Mesenchymal stem cell (in vitro differentiated cells and primary cell): ENCODE data around the gene C11orf58.

Source experiments
- DNase-seq: peaks from one replicate; pipeline ENCODE4 v3.0.0-alpha.2; 2013
- H2AFZ ChIP-seq: one replicate; pipeline ENCODE4 v1.6.1; 2013; ENCODE audit warnings: low read depth, mild to moderate bottlenecking, control low read depth, inconsistent platforms, low read length, moderate library complexity
- H2AK5ac ChIP-seq: 2 replicates; pipeline ENCODE4 v1.6.1; 2013; ENCODE audit warnings: low read length, moderate library complexity, mild to moderate bottlenecking, inconsistent platforms; ENCODE audit not compliant: severe bottlenecking
- H2BK120ac ChIP-seq: one replicate; pipeline ENCODE4 v1.6.1; 2013; ENCODE audit warnings: low read depth, mild to moderate bottlenecking, inconsistent platforms, low read length, moderate library complexity
- H2BK12ac ChIP-seq, 2 experiments: one replicate each; pipeline ENCODE4 v1.6.1; 2013; ENCODE audit warnings: inconsistent platforms in 2 of 2, low read length in 2 of 2, mild to moderate bottlenecking in 2 of 2, moderate library complexity in 2 of 2, control low read depth in 1 of 2
- H2BK15ac ChIP-seq: one replicate; pipeline ENCODE4 v1.6.1; 2013; ENCODE audit warnings: mild to moderate bottlenecking, low read depth, inconsistent platforms; ENCODE audit not compliant: poor library complexity, severe bottlenecking
- H2BK5ac ChIP-seq: 2 replicates; pipeline ENCODE4 v1.6.1; 2013; ENCODE audit warnings: low read depth, mild to moderate bottlenecking, low read length, control low read depth, inconsistent platforms; ENCODE audit not compliant: poor library complexity, severe bottlenecking
- H3K14ac ChIP-seq, 2 experiments: one replicate each; pipeline ENCODE4 v1.6.1; 2013; ENCODE audit warnings: inconsistent platforms in 2 of 2, low read length in 2 of 2, control low read depth in 1 of 2, mild to moderate bottlenecking in 1 of 2, moderate library complexity in 1 of 2
- H3K18ac ChIP-seq, 2 experiments: one replicate each; pipeline ENCODE4 v1.6.1; 2013; ENCODE audit warnings: inconsistent platforms in 2 of 2, low read length in 2 of 2, control low read depth in 1 of 2, low read depth in 1 of 2, mild to moderate bottlenecking in 1 of 2
- H3K23ac ChIP-seq, 2 experiments: one replicate each; pipeline ENCODE4 v1.6.1; 2013; ENCODE audit warnings: inconsistent platforms in 2 of 2, low read length in 2 of 2, mild to moderate bottlenecking in 2 of 2, moderate library complexity in 2 of 2, control low read depth in 1 of 2
- H3K27ac ChIP-seq: 2 replicates; pipeline ENCODE4 v1.5.1; 2013; ENCODE audit warnings: mild to moderate bottlenecking, moderate library complexity, low read length, control low read depth, inconsistent platforms; ENCODE audit not compliant: poor library complexity, severe bottlenecking
- H3K27me3 ChIP-seq, 2 experiments: 2 replicates each; pipeline versions ENCODE4 v1.6.1 to v1.7.0; 2013; ENCODE audit warnings: low read length in 2 of 2, mild to moderate bottlenecking in 2 of 2, moderate library complexity in 2 of 2, control low read depth in 1 of 2, inconsistent platforms in 1 of 2; ENCODE audit not compliant: control insufficient read depth in 1 of 2, insufficient read depth in 1 of 2
- H3K36me3 ChIP-seq, 2 experiments: 2 replicates each; pipeline versions ENCODE4 v1.6.1 to v1.7.0; 2013; ENCODE audit warnings: low read length in 2 of 2, control low read depth in 1 of 2, inconsistent platforms in 1 of 2, low read depth in 1 of 2, mild to moderate bottlenecking in 1 of 2; ENCODE audit not compliant: insufficient read depth in 2 of 2, control insufficient read depth in 1 of 2
- H3K4ac ChIP-seq, 2 experiments: one replicate each; pipeline ENCODE4 v1.6.1; 2013; ENCODE audit warnings: inconsistent platforms in 2 of 2, low read length in 2 of 2, mild to moderate bottlenecking in 2 of 2, moderate library complexity in 2 of 2, control low read depth in 1 of 2, low read depth in 1 of 2
- H3K4me1 ChIP-seq: 2 replicates; pipeline ENCODE4 v1.6.1; 2013; ENCODE audit warnings: low read depth, low read length, control low read depth; ENCODE audit not compliant: control insufficient read depth, insufficient read depth
- H3K4me2 ChIP-seq: 2 replicates; pipeline ENCODE4 v1.6.1; 2013; ENCODE audit warnings: low read length, mild to moderate bottlenecking, inconsistent platforms; ENCODE audit not compliant: poor library complexity, severe bottlenecking
- H3K4me3 ChIP-seq, 2 experiments: 2 replicates each; pipeline versions ENCODE4 v1.5.1 to v1.7.0; 2013; ENCODE audit warnings: low read length in 2 of 2, mild to moderate bottlenecking in 2 of 2, control low read depth in 1 of 2, low read depth in 1 of 2; ENCODE audit not compliant: insufficient read depth in 1 of 2
- H3K79me1 ChIP-seq: replicated peaks from 2 replicates; pipeline ENCODE4 v1.6.1; 2013; ENCODE audit warnings: mild to moderate bottlenecking, control low read depth, low read length, inconsistent platforms; ENCODE audit not compliant: poor library complexity, severe bottlenecking
- H3K9ac ChIP-seq: 2 replicates; pipeline ENCODE4 v1.7.0; 2013; ENCODE audit warnings: mild to moderate bottlenecking, low read length, moderate library complexity
- H3K9me3 ChIP-seq: 2 replicates; pipeline ENCODE4 v1.7.0; 2013; ENCODE audit warnings: mild to moderate bottlenecking, low read length; ENCODE audit not compliant: control insufficient read depth
- H4K8ac ChIP-seq: one replicate; pipeline ENCODE4 v1.6.1; 2013; ENCODE audit warnings: inconsistent platforms, mild to moderate bottlenecking, low read length, moderate library complexity
- H4K91ac ChIP-seq: one replicate; pipeline ENCODE4 v1.6.1; 2013; ENCODE audit warnings: mild to moderate bottlenecking, low read length, inconsistent platforms
- WGBS: methylation state at CpG from one replicate; pipeline ENCODE4 v1.1.7; 2013; ENCODE audit warnings: mixed read lengths; 5-methylcytosine and 5-hydroxymethylcytosine counted together

The C11orf58 gene

DNA sequence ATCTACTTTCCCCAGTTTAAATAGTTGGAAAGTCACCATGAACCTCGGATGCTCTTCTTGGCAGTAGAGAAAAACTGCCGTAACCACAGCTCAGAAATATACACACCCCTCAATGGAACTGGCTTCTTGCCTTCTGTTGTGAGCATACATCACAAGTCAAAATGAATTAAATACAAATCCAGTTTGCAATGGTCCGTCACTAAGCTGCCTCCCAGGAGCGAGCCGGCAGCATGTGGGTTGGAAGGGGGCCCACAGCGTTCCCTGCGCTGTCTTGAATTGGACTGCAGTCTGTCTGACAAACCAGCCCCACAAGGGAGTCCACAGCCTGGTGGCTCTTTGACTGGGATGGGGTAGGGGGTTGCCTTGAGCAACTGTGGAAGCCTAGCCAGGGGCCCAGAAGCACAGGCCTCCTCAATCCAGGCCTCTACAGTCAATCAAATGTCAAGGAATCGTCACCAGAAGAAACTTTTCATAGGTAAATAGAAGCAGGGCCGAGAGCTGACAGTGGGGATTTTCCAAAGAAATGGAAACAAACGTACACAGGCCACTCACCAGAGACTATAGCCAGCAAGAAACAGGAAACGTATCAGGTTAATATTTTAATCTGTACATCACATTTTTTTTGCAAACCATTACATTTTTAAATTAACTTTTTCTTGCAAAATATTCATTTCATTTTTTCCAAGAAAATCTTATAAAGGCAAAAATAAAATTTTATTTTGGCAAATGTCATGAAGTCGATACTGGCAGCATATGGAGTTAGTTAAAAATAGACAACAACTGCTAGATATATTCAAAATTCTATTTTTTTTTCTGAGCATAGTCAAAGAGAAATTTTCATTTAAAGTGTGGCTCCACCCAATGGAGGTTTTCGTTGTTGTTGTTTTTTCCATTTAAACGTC lies 38.5 kb downstream of the C11orf58 start:
- no peak overlapping the region for H2BK12ac ChIP-seq
- H2BK5ac ChIP-seq, result no peak overlapping the region
- no peak overlapping the region for H2BK120ac ChIP-seq
- no peak overlapping the region for H3K23ac ChIP-seq
- no peak for DNase-seq
- WGBS, result 91% methylated on average over 11 of the region's 14 CpGs
- H3K9me3 ChIP-seq, result no peaks in the 10 kb centered on the region
- no peak overlapping the region for H3K14ac ChIP-seq
- no peaks in the 10 kb centered on the region for H3K36me3 ChIP-seq
- H3K79me1 ChIP-seq, result no peaks in the 10 kb centered on the region
- H3K4me2 ChIP-seq, result no peak overlapping the region
- no peak overlapping the region for H2BK15ac ChIP-seq
- no peak overlapping the region for H4K8ac ChIP-seq
- H3K4ac ChIP-seq, result no peak overlapping the region
- H3K27ac ChIP-seq, result no peak overlapping the region
- no peak overlapping the region for H3K4me3 ChIP-seq
- no peak overlapping the region for H2AK5ac ChIP-seq
- H3K27me3 ChIP-seq, result peaks cover 16 to 34% of the 10 kb centered on the region in 2 experiments
- no peak overlapping the region for H4K91ac ChIP-seq
- H3K4me1 ChIP-seq, result no peaks in the 10 kb centered on the region
- no peak overlapping the region for H3K18ac ChIP-seq
- H3K9ac ChIP-seq, result no peak overlapping the region
- H2AFZ ChIP-seq, result no peak overlapping the region

DNA sequence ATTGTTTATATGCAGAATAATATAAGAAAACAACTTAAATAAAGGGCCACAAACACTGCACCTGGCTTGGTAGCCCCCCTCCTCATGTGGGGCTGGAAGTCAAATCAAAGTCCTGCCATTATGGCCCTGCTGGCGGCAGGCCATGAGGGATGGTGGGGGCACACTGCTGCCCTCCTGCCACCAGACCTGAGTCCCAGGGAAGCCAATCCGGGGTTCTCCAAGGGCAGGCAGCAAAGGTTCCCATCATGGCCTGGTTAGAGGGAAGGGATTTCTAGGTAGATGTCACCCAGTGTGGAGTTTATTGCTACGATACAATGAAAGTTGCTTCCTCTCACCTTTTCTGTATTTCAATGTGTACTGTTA lies 39.1 kb downstream of the C11orf58 start:
- no peak overlapping the region for H3K4me3 ChIP-seq
- H3K4ac ChIP-seq, result no peak overlapping the region
- no peaks in the 10 kb centered on the region for H3K9me3 ChIP-seq
- H4K91ac ChIP-seq, result no peak overlapping the region
- H3K4me2 ChIP-seq, result no peak overlapping the region
- no peak overlapping the region for H4K8ac ChIP-seq
- H2BK5ac ChIP-seq, result no peak overlapping the region
- no peak overlapping the region for H3K9ac ChIP-seq
- no peak overlapping the region for H2BK120ac ChIP-seq
- H3K36me3 ChIP-seq, result peaks cover 0 to 3% of the 10 kb centered on the region in 2 experiments
- no peak overlapping the region for H3K18ac ChIP-seq
- no peaks in the 10 kb centered on the region for H3K79me1 ChIP-seq
- 80% methylated on average over 3 of the region's 3 CpGs for WGBS
- H3K14ac ChIP-seq, result no peak overlapping the region
- no peak overlapping the region for H2BK15ac ChIP-seq
- no peak for DNase-seq
- no peak overlapping the region for H2AFZ ChIP-seq
- H3K23ac ChIP-seq, result no peak overlapping the region
- H3K27me3 ChIP-seq, result peaks cover 16 to 36% of the 10 kb centered on the region in 2 experiments
- no peak overlapping the region for H2BK12ac ChIP-seq
- no peak overlapping the region for H3K27ac ChIP-seq
- H2AK5ac ChIP-seq, result no peak overlapping the region
- peaks cover under 1% of the 10 kb centered on the region for H3K4me1 ChIP-seq

DNA sequence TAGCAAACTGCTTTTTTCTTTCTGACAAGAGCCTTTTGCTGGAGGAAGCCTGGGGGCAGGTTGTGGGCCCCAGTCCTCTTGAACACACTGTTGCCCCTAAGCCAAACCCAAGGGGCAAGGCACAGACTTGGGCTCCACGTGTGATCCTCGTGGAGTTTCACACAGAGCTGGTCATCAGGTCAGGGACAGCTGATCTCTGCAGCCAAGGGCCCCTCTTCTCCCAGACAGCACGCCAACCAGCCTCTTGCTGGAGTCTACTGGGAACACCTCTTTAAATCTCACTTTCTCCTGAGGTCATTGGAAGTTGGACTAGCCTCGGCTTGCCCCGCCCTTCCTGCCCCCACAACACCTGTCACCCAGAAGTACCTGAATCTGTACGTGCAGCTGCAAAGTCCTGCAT lies 39.8 kb downstream of the C11orf58 start:
- Histone ChIP-seq H3K36me3 (peaks cover 0 to 7% of the 10 kb centered on the region in 2 experiments), H4K91ac (no peak overlapping the region), H3K4ac (no peak overlapping the region), H2BK5ac (no peak overlapping the region), H2AFZ (no peak overlapping the region), H3K27me3 (peaks cover 11 to 29% of the 10 kb centered on the region in 2 experiments), H3K18ac (no peak overlapping the region), H3K4me1 (peaks cover 2% of the 10 kb centered on the region), H3K27ac (no peak overlapping the region), H2BK120ac (no peak overlapping the region), H3K23ac (peak overlapping the region in 1 of 2 experiments; percentile 14), H2BK12ac (no peak overlapping the region), H2AK5ac (no peak overlapping the region), H4K8ac (no peak overlapping the region), H3K14ac (no peak overlapping the region), H3K4me3 (no peak overlapping the region), H3K4me2 (no peak overlapping the region), H3K79me1 (no peaks in the 10 kb centered on the region), H2BK15ac (no peak overlapping the region), H3K9ac (no peak overlapping the region), H3K9me3 (no peaks in the 10 kb centered on the region)
- WGBS, result 81% methylated on average over 5 of the region's 6 CpGs
- no peak for DNase-seq

DNA sequence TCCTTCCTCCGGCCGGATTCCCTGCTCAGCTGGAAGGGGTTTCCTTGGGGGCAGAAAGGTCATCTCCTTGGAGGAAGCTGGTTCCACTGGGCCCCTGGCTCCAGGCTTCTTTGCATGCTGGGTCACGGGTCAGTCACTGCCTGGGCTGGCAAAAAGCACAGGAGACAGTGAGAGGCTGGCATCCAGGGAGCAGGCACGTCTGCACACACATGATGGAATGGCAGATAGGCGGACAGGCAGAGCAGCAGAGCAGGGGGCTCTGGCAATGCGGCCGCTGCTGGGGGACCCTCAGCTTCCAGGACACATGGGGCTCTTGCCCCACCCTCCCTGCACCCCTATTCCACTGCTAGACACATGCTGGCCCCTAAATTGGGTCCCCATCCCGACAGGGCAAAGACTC lies 40.4 kb downstream of the C11orf58 start:
- Histone ChIP-seq H3K4ac (no peak overlapping the region), H2BK5ac (no peak overlapping the region), H2AK5ac (no peak overlapping the region), H2BK15ac (no peak overlapping the region), H3K27ac (no peak overlapping the region), H2BK12ac (no peak overlapping the region), H3K9ac (no peak overlapping the region), H4K8ac (no peak overlapping the region), H2BK120ac (no peak overlapping the region), H3K9me3 (no peaks in the 10 kb centered on the region), H3K18ac (no peak overlapping the region), H3K4me1 (peaks cover 2% of the 10 kb centered on the region), H3K4me2 (no peak overlapping the region), H4K91ac (no peak overlapping the region), H3K36me3 (peaks cover 0 to 11% of the 10 kb centered on the region in 2 experiments), H3K27me3 (peaks cover 5 to 23% of the 10 kb centered on the region in 2 experiments), H3K23ac (no peak overlapping the region), H3K14ac (no peak overlapping the region), H2AFZ (no peak overlapping the region), H3K4me3 (no peak overlapping the region), H3K79me1 (no peaks in the 10 kb centered on the region)
- 82% methylated on average over 8 of the region's 8 CpGs for WGBS
- no peak for DNase-seq
